Lower leg skin (tissue), 3 donors: ENCODE measurements around the gene KLHDC4.

Experiments
- CTCF ChIP-seq, 3 donors: fragments of 450-650 bp; IDR thresholded peaks; one replicate each; pipeline ENCODE4 v1.5.1; 2016; ENCODE audit warnings: antibody characterized with exemption in 3 of 3, mild to moderate bottlenecking in 3 of 3, moderate library complexity in 2 of 3
- POLR2A ChIP-seq, 2 donors: fragments of 450-650 bp; IDR thresholded peaks; one replicate each; pipeline ENCODE4 v1.6.1; 2016 to 2017; ENCODE audit warnings: antibody characterized with exemption in 2 of 2, mild to moderate bottlenecking in 1 of 2, moderate library complexity in 1 of 2

GRCh38 chr16:87731607-87732006 lies 34.2 kb downstream of the KLHDC4 start:
- TF ChIP-seq CTCF (IDR thresholded peaks at IDR 0.05): no peak
- TF ChIP-seq POLR2A (IDR thresholded peaks at IDR 0.05): no peak
